SIG-M5 treated with dmso at 0.1 percent for 504 hours (cell line): ENCODE measurements around the gene FRZB.
"Not testable (repeated sequence)": the region's sequence is repeated elsewhere in the genome, so short reads cannot be mapped to it uniquely, and the experiment has no call there.

Experiments
- DNase-seq: peaks from one replicate; lab custom pipeline; 2025; ENCODE audit not compliant: unreplicated experiment; lab: John Stamatoyannopoulos, UW

The FRZB gene

DNA sequence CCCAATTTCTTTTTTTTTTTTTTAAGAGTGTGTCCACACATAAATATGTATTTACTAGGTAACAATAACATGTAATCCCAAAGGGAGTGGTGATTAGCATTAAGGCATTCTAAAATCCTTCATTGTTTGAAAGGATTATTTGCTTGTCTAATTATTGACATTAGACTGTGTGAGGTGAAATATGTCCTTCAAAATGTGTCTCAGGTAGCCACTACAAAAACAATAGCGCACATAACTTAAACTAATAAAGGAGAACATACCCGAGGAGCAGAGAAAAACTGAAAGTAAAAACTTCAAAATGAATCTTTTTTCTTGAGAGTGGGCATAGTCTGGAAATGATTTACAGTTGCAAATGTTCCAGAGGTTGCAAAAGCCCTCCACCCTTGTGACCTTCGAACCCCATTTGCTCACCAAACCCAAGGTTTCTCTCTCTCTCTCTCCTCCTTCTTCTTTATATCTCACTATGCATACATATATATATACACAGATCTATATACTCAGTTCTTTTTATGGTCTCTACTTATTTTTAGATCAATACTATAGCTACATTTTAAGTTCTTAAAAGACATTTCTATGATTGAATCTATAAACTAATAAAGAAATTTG, 24.4 kb upstream of the FRZB start:
- no peak for DNase-seq

DNA sequence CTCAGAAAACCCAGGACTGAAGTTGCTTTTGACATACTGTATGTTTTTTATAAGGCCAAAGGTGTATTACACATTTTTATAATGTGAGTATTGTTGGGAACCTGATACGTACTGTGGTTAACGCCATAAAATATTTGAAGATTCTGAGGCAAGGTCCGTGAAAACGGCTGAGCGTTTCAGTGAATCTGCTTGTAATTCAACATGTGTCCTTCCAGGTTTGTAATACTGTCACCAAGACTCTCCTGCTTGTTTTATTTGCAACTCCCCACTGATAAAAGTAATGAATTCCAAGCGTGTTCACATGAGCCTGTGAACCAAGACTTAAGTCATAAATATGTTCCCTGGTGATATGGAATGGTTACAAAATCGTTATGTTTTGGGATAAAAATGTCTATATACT, 23.9 kb upstream of the FRZB start:
- no peak for DNase-seq

DNA sequence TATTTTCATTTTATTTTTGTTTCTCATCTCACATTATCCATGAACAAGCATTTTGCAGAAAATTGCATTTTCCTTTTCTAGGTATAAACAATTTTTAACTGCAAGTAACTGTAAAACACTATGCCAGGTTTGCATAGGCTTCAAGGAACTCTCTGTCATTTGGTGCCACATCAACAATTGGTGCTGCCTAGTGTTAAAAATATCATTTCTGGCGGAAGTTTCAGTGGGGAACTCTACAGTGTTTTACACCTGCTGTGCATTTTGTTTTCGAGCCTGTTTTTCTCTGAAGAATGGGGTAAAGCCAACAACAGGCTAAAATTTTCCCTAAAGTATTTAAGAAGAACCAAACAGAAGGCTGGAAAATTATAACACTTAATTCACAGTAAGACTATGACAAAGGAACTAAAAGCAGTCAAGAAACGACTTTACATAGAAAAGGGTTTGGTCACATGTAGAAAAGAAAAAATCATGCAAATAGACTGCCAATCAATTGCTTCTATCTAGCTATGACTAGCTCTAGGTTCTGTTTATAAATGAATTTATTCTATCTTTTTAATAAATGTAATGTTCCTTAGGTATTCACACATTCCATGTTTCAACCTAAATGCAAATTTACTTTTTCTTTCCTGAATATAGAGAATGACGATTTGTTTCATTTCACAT, 21.4 kb upstream of the FRZB start:
- no peak for DNase-seq

DNA sequence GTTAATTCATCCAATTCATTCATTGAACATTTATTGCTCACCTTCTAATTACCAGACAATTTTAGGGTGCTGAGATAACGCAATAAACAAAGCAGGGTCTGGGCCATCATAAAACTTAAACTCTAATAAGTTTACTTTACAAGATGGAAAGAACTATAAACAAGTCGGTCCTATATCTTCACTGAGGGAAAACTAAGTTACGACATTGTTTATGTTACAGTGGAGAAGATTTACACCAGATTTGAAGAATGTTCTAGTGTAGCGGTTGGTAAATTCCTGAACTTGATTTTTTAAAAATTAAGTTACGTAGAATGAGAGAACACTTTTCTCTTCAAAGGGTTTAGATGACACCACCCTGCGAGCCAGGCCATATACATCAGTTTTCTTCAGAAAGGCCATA, 20.7 kb upstream of the FRZB start:
- no peak for DNase-seq

DNA sequence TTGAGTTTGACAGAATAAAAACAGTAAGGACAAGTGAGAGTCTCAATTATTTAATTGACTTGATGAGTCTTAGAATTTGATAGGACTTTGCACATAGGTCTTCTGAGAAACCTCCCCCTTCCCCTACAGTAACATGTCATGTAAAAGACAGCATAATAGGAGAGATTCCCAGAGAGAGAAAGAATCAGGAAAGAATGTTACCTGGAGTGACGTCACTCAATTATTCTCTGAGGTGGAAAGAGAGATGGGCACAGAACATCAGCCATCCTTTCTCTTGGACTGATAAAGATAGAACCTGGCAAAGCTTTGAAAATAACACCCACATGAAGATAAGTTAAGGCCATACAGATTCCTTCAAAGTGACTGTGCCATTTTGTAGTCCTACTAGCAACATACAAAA, 19.3 kb upstream of the FRZB start:
- DNase-seq: no peak

DNA sequence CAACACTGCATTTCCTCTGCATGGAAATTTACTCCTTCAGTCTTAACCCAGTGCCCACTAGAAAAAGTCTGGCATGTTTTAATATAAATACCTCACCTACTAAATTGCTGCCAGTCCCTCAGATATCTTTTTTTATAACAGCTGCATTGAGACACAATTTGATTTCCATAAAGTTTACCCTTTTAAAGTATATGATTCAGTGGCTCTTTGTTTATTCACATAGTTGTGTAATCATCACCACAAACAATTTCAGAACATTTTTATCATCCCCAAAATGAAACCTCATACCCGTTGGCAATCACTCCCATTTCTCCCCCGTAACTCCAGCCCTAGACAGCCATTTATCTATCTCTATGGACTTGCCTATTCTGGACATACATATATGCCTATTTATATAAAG, 17.0 kb upstream of the FRZB start:
- no peak for DNase-seq

DNA sequence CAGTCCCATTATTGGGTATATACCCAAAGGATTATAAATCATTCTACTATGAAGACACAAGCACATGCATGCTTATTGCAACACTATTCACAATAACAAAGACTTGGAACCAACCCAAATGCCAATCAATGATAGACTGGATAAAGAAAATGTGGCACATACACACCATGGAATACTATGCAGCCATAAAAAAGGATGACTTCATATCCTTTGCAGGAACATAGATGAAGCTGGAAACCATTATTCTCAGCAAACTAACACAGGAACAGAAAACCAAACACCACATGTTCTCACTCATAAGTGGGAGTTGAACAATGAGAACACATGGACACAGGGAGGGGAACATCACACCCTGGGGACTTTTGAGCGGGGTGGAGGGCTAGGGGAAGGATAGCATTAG, 13.7 kb upstream of the FRZB start:
- not testable (repeated sequence) for DNase-seq

DNA sequence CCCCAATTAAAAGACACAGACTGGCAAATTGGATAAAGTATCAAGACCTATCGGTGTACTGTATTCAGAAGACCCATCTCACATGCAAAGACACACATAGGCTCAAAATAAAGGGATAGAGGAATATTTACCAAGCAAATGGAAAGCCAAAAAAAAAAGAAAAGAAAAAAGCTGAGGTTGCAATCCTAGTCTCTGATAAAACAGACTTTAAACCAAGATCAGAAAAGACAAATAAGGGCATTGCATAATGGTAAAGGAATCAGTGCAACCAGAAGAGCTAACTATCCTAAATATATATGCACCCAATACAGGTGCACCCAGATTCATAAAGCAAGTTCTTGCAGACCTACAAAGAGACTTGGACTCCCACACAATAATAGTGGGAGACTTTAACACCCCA, 10.2 kb upstream of the FRZB start:
- DNase-seq: not testable (repeated sequence)

DNA sequence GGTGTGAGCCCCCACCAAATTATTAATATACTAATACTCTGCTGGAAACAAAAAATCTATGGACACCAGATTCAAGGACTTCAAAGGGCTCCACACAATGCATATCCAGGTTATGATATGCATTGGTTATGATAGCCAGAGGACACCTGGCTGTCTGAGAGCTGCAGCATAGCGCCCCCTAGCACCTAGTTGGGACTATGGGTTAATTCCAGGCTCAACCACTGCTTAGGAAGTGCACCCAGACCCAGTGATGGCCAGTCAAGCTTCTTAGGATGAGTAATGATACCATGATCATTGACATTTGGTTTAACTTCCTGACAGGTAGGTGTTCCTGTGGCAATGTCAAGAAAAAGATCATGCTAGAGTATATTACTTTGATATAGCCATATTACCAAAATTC, 3.8 kb upstream of the FRZB start:
- no peak for DNase-seq

DNA sequence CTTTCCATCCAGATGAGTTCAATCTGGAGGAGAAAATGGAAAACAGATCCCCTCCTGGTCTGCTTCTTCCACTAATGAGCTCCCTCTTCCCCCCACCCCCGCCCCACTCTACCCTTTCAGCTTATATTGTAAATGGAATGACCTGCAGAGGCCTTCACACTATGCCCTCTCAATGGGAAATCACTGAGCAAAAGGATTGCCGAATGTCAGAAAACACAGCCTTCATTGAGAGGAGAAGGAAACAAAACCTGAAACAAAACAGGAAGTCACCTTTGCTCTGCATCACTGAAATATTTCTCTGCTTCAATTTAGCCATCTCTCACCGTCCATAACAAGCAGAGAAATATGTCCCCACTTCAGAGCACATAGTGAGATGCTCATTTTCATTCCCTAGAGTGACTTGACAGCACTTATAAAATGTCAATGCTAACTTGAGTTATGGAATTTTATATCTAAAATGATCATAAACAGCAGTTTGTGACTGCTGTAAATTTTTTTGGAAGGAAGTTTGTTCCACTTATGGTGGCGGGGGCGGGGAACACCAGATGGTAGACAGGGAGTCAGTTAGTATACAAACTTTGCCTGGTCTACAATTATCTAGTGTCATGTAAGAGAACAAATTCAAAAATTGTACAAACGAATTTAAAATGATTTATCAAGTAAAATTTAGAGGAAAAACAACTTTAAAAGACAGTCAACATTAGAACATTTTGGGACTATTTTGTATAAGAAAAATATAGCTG, 1.8 kb upstream of the FRZB start:
- DNase-seq: no peak

DNA sequence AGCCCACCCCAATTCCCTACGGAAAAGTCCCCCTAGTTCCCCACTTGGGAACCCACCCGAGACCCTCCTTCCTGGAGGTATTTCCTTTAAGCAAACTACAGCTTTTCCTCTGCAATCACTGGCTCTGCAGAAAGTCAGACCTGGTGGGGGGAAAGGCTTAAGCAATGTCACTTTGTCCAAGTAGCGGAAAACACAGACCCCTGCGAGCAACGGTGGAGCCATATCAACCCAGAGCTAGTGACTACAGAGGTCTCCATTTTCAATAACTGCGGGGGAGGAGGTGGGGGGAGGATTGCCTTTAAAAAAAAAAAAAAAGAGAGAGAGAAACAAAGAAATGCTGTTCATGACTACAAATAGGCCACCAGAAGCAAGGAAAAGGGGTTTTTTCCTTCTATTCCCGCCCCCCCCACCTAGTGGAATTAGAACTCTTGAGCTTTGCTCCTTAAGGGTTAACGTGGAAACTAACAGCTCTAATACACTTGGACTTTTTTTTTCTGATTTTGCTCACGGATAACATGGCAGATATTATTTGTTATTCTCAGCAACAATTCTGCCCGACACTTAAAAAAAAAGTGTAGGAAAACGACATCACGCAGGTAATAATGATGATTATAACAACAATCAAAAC, 1.1 kb upstream of the FRZB start:
- DNase-seq: no peak

DNA sequence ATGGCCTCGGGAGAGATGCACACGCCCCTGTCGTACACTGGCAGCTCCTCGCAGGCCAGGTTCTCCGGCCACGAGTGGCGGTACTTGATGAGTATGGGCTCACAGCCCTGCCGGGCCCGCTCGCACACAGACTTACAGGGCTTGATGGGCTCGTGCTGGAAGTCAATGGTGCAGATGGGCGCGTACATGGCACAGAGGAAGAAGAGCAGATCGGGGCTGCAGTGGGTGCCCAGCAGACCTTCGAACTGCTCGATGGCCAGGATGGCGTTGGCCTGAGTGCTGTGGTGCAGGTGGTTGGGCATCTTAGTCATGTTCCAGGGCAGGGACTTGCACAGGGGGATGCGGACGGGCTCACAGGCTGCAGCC, 359 bp downstream of the FRZB start:
- no peak for DNase-seq

DNA sequence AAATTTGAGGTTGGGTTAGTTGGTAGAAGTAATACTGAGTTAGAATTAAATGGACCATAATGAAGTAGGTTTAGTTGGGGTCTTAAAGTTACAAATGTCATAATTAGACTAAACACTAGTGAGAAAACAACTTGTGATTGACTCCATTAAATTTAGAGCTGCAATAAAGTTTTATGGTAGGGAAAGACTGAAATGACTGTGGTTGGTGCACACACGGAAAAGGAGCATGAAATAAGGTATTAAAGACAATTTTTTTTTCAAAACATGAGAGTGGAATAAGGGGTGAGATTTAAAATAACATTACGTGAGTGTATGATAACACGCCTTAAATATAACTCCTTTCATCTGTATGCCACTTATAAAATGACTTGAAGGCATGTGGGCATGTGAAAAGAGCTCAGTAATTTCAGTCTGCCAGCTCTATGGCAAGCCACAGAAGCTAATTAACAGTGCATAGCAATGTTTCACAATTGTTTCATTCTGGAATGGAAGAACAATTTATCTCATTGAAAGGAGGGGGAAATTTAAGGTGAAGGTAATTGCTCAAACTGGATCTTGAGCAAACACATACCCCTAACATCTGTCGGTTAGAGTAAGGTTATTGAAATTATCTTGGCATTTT, 1.4 kb downstream of the FRZB start:
- DNase-seq: no peak

DNA sequence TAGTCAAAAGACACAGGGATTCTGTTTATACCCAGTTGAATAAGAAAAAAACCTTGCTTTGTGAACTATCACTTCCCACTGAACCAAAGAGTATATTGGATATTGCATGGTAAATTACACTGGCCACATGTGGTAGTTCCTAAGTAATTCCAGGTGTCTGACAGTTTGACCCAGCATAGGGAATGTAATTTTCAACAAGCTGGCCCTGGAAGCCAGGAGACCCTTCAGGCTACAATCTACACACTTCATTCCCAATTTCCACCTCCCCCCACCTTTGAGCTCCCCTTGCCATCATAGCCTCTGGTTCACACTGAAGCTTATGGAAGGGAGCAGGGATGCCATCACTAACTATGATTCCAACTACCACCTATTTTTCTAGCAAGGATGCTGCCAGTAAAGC, 2.8 kb downstream of the FRZB start:
- no peak for DNase-seq

DNA sequence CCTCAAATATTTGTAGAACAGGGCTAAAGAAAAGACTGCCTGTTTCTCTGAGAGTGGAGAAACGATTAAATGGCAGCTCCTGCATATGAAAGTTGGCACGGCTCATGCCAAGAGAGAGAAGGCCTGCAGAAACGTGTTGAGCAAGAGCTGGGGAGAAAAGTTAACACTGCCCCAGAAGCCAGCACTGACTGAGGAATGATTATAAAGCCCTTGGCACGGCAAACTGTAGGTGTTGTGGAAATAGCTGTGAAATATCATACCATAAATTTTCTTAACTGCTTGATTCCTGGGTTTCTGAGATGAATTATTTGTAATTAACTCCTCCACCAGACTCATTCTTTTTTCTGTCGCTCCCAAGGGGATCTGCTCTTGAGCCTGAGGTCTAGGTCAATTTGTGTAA, 4.3 kb downstream of the FRZB start:
- DNase-seq: no peak

DNA sequence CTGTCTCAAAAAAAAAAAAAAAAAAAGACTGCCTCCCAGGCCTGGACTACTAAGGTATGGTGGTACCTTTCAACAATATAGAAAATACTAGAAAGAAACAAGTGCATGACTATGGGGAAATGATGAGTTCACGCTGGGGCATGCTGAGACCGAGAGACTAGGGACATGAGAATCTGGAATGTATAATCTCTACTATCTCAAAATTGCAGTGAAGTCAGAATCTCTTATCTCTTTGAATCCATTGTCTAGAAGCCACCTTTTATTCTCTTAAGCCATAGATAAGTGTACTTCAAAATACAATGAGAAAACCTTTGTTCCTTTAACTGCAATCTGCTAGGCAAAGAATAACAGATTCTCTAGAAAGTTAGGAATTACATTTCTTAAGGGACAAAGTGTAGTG, 5.6 kb downstream of the FRZB start:
- DNase-seq: no peak

DNA sequence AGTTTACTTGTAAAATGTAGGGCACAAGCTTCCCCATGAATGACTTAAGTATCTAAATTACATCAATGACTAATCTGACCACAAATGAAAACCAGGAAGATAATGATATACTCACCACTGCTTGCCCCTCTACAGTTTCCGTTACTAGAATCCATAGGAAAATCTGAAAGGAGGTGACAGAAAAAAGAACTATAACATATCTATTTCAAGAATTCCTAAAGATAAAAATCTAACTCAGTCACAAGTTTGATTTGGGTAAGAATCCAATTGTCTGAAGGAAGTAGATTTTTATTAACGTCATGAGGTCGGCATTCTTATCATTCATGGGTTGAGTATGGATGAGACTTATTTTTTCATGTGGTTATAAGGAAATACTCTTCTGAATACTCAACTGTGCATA, 7.8 kb downstream of the FRZB start:
- no peak for DNase-seq

DNA sequence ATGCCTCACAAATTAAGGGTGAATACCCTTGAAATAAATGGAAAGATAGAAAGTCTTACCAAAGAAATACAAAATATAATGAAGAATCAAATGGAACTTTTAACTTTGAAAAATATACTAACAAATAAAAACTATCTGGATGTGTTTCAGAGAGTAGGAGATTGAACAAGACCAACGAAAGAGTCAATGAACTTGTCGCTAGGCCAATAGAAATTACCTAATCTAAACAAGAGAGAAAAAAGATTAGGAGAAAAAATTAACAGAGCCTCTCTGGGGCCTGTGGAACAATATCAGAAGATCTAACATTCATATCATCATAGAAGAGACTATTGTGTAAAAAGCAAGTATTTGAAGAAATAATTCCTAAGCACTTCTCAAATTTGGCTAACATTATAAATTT, 11.1 kb downstream of the FRZB start:
- no peak for DNase-seq

DNA sequence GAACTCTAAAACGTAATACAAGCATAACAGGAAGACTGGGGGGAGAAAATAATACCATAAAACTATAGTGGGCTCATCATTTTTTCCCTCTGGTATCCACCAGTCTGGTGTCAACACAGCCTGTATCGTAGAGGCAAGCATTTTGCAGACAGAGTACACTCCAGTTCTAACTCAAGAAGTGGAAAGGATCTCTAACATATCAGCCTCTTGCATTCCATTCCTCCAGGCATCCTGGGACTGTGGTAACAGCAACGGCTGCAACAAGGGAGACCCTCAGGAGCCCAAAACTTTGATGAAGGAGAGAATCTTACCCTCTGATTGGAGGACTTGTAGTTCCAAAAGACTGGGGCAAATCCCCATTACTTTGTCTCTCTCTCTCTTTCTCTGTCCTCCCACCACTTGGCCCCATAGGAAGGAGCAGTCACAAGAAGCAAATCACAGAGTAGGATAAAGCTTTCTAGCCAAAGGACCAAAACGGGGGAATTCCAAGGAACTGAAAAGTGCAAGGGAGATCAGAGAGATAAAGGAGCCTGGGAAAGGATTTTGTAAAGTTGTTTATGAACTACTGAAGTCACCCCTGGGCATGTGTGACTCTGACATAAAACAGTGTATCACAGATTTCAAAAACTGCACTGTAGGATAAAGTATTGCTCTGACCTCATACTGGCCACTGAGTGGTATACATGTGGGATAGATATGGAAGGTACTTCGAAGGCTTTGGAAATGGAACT, 11.9 kb downstream of the FRZB start:
- no peak for DNase-seq

DNA sequence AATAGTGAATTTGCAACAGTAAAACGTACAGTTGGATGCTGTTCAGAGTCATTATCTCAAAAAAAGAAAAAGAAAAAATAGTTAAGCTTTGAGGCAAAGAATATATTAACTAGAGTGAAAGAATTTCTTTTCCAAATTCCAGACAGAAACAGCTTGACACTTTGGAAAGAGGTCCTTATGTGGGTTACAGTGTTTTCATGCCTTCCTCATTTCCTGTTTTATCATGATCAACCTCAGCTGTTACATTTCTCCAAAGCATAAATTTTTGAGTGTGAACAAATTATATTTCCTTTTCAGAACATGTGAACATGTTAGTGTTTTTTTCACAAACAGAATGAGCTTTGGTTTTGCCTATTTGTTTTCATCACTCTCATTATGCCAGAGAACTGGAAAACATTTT, 13.6 kb downstream of the FRZB start:
- no peak for DNase-seq

DNA sequence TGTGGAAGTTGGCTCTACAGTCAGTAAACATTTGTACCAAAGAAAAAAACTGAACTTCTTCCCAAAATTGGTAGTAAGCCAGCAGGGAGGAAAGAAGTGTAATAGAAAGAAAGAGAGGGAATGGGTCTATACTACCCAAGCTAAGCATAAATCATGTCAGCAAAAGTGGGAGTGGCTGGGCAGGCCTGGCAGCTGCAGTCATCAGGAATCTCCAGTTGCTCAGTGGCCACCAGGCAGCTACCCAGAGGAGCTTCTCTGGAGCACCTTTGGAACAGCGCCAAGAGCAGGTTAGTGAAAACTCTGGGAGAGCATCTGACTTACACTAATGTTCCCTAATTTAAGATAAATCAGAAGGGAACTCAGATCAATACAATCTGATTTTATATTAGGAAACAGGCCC, 14.3 kb downstream of the FRZB start:
- no peak for DNase-seq
